Omental fat pad (tissue), 4 donors: ENCODE results near the gene GPER1. TPM values are rescaled to one million over a fixed set of nuclear protein-coding genes. Genes with fewer than 3 reads are reported as not detected.
"Not testable (repeated sequence)": the region's sequence is repeated elsewhere in the genome, so short reads cannot be mapped to it uniquely, and the experiment has no call there.

Experiments
- ATAC-seq: fragments of 150-250 bp; one replicate; pipeline ENCODE4 v1.9.1; 2016; ENCODE audit warnings: mild to moderate bottlenecking, moderate library complexity; ENCODE audit not compliant: low FRiP score
- DNase-seq: peaks from one replicate; pipeline ENCODE4 v3.0.0-alpha.2; 2019; ENCODE audit warnings: low spot score
- CTCF ChIP-seq, 3 donors: fragments of 450-650 bp; IDR thresholded peaks; one replicate each; pipeline ENCODE4 v1.5.1; 2016 to 2017; ENCODE audit warnings: antibody characterized with exemption in 3 of 3, mild to moderate bottlenecking in 3 of 3, moderate library complexity in 2 of 3
- total RNA-seq, 4 donors: library from RNA; depleted of rRNA; stranded (reverse); fragments of >200 nt; gene quantifications; one replicate each; pipeline ENCODE4 v1.1.0, GENCODE V29; 2016

GPER1 gene
- total RNA-seq, 4 donors from 2014 or later, result 3.2 to 18.9 (median 4.1) TPM

GRCh38 chr7:1071731-1072254 is 16.1 kb upstream of the GPER1 start:
- ATAC-seq, result no peak
- DNase-seq, result no peak
- TF ChIP-seq CTCF (IDR thresholded peaks at IDR 0.05), result no peak

GRCh38 chr7:1073142-1073977 is 14.6 kb upstream of the GPER1 start:
- TF ChIP-seq CTCF (IDR thresholded peaks at IDR 0.05), result no peak
- DNase-seq (no peak), ATAC-seq (no peak)

GRCh38 chr7:1074018-1074417 is 13.9 kb upstream of the GPER1 start:
- DNase-seq, ATAC-seq: not testable (repeated sequence)

- DNase-seq (no peak), ATAC-seq (no peak)
- no peak for TF ChIP-seq CTCF (IDR thresholded peaks at IDR 0.05)
Observed at GRCh38 chr7:1074593-1075431, 13.1 kb upstream of the GPER1 start.

- ATAC-seq (no peak), DNase-seq (no peak)
- no peak for TF ChIP-seq CTCF (IDR thresholded peaks at IDR 0.05)
Observed at GRCh38 chr7:1076184-1077072, 11.5 kb upstream of the GPER1 start.

GRCh38 chr7:1078519-1078918 is 9.4 kb upstream of the GPER1 start:
- ATAC-seq, result no peak
- no peak for TF ChIP-seq CTCF (IDR thresholded peaks at IDR 0.05)
- no peak for DNase-seq
